ENCODE results near the gene BCL11B.

The BCL11B gene

DNA sequence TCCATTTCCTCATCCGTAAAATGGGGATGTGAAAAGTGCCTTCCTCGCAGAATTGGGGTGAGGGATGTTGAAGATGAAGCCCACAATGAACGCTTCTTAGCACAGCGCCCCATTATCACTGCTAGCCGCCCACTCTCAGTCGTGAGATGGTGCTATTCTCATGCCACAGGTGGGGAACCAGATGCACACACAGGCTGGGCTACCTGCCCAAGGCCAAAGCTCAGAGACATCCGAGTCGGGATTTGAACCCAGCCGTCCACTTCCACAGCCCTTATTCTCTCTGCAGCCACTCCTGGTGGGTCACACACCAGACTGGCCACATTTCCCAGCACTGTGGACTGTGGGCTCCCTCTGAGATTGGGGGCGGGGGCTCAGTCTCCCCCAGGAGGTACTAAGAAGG is 55.8 kb downstream of the BCL11B start:
- no peak for DNase-seq

DNA sequence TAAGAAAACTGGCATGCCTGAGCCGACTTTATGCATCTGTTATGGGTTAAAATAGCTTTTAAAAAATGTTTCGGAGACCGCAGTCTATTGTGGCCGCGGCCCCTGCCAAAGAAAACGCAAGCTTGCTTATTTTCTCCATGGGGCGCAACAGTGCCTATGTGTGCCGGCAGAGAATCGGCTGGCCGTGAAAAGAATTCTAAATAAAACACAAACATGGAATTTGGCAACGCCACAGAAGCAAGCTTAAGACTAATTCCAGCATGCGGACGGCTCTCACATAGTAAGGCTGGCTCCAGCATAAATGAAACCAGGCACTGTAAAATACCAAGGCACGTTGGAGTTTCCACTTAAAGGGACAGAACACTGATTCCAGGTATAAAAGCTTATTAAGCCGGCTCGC is 56.7 kb downstream of the BCL11B start:
- DNase-seq = no peak

DNA sequence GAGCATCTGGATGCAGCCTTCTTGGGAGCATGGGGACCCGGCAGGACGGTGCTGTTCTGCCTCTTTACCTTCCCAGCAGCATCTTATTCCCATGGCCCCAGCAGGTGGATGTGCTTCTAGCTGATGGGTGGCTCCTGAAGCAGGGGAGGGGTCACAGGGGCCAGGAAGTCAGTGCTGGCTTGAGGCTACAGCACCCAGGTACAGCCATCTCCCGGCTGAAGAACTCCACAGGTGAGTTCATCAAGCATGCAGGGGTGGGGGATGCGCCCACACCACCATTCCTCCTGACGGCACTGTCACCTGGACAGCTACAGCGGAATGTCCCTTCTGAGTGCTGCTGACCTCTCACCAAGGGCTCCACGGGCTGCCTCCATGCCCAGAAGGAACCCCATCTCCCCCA is 57.3 kb downstream of the BCL11B start:
- no peak for DNase-seq

DNA sequence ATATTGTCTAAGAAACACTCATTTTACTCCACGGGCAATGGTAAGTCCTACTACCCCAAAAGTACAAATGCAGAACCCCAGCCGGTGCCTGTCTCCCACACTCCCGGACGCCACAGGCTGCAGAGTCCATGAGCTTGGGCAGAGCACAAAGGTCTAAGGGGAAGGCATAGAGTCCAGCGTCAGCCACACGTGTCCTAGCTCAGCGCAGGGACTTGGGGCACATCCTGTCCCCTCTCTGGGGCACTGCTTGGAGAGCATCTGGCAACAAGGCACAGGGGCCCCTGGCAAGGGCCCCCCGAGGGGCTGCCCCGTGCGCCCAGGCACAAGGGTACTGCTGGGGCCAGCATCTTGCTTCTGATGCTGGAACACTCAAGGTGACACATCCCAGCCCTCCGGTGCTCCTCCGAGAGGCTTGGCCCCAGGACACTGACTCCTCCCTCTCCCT is 58.4 kb downstream of the BCL11B start:
- no peak for DNase-seq

DNA sequence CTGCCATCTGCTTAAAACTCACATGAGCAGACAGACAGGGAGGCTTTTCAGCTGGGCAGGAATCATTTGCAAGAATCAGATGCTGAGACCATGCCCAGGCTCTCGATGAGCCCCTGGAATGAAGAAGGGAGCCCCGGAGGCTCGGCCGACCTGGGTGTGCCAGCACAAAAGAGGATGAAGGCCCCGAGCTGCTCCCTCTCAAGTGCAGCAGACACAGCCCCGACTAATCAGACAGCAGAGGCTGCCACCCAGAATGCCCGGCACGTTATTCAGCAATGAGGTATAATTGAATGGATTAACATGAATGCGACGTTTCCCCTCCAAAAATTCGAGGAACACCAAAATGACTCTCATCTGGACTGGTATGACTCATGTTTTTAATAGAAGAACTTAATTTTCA is 58.9 kb downstream of the BCL11B start:
- DNase-seq = no peak

DNA sequence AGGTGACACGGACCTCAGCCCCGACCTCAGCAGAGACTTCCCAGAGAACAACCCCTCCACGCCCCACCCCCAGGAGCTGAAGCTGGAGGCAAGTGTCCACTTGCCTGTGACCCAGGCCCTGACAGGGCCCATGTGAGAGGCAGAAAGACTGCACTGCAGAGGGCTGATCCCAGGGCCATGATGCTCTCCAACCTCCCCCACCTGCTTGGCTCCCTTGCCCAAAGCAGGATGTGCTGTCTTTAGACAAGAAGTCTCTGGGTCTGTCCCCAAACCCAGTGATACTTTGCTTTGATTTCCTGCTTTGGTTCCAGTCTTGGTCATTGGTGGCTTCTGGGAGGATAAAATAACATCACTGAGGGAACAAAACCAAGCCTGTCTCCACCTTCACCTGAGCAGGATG is 59.4 kb downstream of the BCL11B start:
- DNase-seq = no peak

DNA sequence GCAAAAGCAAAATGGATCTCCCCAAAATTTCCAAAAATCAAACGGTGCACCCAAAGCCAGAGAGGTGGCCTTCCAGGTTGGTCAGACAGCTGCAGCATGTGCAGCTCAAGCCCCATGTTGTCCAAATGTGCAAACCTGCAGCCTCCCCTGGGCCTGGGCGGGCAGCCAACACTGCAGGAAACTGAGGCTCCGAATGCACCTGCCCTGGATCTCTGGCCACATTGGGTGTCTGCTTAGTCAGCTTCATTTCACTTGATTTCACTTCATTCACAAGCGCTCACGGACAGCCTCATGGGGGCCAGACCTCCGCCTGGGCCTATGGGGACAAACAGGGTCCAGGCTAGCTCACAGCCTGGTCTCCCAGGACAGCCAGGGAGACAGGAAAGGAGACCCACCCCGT is 59.8 kb downstream of the BCL11B start:
- DNase-seq = no peak

DNA sequence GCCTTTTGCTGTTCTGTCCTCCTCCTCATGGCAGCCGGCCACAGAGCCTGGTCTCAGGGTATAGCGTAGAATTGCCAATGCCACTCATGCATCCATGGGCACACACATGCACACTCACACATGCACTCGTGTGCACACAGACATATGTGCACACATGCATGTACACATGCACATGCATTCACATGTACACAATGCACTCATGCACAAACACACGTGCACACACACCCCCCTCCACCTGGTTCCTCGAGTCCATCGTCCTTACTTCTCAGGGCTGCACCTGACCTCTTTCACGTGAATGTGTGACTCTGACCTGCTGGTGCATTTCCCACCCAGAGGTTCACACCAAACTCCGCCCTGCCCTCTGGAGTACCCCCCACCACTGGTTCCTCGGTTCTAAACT is 60.6 kb downstream of the BCL11B start:
- DNase-seq = no peak

DNA sequence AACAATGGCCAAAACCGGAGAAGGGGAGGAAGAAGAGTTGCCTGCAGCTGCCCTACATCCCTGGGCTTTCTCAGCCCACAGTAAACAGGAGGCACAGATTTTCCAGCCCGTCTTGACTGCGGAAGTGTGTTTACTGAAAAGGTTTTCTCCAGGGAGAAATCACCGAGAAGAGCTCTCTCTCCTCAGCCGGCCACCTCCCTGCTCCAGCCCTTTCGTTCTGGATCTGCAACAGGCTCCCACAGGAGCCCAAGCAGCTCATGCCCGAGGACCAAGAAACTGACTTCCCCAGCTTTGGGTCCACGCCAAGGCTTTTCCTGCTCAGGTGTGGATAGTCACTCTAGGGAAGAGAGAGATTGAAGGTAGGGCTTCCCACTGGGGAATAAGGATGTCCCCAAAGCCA is 61.7 kb downstream of the BCL11B start:
- no peak for DNase-seq

DNA sequence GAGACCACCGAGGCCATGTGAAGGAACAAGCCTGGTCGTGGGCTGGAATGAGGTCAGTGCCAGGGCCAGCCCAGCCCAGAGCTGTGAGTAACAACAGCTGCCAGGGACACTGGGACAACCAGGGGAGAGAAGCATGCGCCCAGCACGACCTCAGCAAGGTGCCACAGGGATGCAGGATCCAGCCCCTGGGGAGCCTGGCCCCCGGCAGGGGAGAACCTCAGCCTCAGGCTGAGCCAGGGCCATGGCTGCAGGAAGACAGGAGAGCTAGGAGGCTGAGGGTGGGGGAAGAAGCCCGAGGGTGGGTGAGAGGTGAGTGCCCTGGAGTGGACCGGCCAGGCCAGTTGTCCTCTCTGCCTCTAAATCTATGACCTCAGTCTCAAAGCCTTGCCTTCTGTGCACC is 62.6 kb downstream of the BCL11B start:
- DNase-seq = no peak

DNA sequence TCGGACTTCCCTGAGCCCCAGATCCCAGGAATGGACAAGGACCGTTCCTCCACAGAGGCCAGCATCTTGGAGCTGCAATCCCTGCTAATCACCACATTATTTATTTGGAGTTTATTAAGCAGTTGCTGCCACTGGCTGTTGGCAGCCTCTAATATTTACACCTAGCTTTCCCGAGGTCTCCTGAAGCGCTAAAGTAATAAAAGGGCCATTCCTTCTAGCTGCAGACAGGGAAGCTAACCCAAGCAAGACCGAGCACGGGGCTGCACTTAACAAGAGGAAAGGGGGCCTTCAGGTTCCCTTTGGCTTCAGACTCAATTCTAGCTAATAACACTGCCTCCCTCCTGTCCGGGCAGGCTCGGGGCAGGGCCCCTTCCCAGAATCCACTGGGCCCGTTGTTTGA is 63.7 kb downstream of the BCL11B start:
- no peak for DNase-seq

DNA sequence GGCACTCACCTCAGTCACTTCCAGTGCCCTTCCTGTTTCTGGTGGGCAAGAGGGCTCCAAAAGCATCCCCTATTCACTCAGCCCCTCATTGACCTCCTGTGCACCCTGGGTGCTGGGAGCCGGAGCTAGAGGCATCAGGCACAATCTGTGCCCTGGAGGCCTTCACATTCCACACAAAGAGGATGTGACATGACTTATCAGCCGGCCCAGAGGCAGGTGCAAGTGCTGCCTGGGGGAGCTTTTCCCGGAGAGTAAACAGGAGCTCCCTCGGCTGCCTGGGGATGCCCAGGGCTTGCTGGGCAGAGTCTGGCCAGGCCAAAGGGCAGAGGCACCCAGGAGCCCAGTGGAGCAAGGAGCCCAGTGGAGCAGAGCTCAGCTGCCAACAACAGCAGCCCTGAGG is 64.5 kb downstream of the BCL11B start:
- DNase-seq = no peak

DNA sequence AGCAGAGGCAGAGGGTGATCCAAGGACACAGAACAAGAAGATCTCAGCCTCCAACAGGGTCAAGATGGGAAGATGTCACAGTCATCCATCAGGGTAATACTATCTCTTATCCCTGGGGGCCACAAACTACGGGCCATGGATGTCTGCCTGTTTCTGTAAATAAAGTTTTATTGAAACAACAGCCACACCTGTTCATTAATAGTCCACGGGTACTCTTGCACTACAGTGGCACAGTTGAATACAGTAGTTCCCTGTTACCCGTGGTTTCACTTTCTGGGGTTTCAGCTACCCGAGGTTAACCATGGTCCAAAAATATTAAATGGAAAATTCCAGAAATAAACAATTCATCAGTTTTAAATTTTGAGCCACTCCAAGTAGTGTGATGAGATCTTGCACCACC is 65.9 kb downstream of the BCL11B start:
- no peak for DNase-seq

DNA sequence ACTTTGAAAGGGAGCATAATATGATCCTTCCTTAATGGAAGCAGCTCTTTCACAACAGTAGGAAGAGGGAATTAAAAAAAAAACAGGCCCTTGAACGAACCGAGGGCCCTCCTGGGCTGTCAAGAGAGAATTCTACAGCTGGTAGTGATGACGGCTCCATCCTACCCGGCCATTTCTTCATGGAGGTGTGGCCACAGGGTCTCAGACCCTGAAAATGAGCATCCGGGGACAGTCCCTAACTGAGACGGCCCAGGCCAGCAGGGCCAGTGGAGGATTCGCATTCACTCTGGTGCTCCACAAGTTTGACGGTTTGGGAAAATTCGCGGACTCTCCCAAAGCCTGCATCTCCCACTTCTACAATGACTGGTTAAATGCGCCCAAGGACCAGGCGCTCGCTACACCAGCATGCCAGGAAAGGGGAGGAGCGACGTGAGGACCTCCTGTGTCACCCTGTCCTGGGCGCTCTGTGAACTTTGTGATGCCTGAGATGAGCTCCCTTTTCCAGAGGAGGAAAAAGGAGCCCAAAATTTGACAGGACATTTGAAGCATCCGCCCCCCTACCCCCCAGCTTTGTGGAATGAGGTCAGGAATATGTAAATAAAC is 66.8 kb downstream of the BCL11B start:
- no peak for DNase-seq

DNA sequence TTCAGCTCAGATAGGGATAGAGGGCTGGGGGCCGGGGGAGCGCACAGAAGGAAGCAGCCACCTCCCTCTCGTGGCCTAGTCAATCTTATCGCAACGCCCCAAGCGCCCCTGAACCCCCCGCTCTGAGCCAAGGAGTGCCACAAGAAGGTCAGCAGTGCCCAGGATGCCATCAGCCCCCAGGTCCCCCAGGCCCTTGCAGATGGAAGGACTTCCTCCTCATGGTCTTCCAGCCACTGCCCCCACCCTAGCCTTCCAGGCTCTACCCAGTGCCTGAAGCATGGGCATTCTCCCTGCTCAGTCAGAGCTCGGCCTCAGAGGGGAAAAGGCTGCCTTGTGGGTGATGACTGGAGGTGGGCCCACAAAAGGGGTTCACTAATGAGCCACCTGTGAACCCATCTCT is 68.2 kb downstream of the BCL11B start:
- no peak for DNase-seq

DNA sequence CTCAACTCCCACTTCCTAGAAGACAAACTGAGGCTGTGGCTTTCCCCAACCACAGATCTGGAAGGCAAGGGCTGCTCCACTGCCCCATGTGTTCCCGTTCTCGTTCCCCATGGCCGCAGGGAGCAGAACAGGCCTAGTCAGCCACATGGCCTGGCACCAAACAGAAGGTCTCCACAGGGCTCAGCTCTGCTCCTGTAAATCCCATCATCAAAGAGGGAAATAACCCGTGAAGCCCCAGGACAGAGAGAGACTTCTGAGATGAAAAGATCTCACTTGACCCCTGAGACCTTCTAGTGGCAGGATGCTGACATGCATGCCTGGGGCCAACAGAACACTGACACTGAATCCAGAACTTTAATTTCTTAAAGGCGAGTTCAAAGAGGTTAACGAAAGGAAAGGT is 68.9 kb downstream of the BCL11B start:
- no peak for DNase-seq

DNA sequence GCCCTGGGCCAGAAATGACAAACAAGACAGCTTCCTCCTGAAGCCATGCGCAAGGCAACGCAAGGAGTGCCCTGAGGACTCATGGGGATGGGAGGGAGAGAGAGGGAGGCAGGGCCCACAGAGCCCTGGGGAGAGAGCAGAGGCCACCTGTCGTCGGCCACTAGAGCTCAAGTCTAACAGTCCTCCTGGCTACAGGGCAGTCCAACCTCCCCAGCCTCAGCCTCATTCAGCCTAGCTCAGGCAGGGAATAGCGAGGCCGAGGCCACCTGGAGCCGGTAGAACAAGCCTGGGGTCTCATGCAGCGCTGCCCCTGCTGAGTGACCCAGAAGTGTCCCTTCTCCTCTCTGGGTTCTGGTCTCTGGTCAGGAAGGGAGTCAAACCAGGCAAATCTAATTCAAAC is 69.5 kb downstream of the BCL11B start:
- no peak for DNase-seq

DNA sequence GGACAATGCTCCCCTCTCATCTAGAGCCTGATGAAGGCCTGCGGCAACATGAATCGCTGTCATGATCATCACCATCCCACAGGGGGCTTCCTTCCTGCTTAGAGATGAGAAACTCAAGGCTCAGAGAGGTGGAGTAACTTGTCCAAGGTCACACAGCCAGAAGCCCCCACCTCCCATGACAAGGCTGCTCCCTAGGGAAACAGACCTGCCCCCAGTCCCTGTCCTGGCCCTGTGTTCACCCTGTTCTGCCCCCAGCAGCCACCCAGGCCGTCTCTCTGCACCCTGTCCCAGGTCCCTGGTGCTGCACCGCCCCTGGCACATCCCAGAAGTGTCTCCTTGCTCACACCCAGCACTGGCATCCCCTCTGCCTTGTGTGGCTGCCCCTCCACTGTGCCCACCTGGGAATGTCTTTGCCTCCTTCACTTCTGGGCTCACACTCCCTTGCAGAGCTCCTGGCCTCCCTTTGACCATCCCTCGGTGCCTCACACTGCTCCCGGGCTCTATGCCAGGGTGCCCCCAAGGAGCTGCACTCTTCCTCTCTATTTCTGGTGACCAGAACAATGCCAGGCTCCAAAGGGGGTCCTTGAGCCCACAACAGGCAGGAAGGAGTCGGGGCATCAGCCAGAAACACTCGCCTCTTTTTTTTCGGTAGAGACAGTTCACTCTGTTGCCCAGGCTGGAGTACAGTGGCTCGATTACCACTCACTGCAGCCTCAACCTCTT is 70.5 kb downstream of the BCL11B start:
- DNase-seq = no peak

DNA sequence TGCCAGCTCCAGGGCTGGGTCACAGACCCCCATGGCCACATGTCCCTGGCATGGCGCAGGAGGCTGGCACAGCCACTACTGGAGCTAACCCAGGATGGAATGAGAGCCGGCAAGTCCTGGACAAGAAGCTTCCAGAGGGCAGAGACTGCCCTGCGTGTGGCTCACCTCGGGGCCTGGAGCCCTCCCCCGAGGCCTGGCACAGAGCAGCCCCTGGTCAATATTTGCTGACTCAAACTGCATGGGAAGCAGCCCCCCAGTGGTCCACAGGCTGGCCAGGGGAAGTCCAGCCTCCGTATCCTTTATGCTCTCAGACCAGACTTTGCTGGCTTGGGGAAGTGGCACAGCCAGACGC is 71.4 kb downstream of the BCL11B start:
- DNase-seq = no peak

DNA sequence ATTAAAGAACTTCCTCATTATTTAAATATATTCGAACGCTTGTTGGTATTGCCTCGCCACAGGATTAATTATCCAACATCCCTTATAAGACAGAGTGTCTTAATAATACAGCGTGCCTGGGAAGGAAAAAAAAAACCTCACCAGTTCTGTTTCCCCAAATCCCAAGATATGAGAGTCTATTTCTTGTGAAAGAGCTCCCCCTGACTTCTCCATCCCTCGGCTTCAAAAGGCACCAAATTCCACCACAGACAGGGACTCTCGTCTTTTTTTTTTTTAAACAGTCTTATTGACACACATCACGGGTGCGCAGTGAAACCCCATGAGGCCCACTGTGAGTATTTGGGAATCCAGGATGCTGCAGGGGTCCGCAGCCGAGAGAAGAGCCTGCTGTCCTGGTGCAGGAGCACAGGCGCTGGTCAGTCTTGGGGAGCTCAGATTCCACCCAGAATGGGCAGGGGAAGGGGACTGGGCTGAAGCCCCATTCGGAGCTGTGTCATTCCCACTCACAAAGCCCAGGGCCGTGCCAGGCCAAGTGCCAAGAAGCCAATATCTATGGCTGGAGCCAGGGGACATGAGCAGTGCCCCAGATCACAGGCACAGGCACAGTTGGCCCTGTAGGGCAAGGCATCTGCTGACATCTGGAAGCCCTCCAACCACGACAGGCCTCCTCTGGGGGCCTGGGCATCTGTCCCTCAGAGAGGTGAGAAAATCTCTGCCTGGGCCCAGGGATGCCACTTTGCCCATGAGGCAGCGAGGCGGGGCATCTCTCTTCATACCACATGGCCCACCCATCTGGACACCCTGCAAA is 71.9 kb downstream of the BCL11B start:
- DNase-seq = no peak

DNA sequence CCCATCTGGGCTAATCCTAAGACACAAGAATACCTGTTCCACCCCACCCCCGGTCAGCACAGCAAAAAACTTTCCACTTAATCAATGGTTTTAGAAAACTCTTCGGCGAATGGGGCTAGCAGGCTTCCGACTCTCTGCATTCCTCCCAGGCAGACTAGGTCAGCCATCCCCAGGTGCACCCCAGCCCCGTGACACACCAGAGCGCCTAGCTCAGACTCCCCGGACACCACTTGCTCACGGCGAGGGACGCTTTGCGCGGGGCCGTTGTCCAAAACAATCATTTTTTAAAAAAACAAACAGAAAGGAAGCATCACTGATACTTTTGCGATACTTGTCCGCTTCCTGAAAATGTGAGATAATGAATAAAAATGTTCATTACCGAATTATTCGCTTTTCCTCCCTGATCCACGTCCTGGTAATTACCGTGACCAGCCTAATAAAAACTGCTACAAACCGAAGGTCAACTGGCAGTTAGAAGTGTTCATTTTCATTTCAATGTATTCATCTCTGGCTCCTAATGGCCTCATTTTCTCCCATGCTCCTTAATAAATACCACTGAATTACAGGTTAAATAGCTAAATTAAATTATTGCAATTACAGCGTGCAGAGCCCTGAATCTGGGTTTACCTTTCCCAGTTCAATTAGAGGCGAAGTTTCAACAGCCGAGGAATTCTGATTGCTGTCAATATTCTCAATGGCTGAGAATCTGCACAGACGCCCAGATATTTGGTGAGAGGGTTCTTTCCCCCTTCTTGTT is 73.1 kb downstream of the BCL11B start:
- DNase-seq = no peak

DNA sequence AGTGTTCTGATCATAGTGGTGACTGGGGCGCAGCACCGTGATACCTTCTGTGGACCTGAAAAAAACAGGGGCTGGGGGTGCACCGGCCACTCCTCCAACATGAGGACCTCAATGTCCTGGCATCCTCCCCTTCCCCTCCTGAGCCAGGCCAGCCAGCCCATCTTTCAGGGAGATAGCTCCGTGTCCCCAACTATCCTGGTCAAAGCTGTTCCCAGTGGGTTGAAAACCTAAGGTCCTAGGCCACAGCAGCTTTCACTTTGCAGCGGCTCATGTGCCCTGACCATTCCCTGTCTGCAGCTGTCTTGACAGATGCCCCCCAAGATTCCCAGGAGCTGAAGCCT is 75.7 kb downstream of the BCL11B start:
- no peak for DNase-seq

DNA sequence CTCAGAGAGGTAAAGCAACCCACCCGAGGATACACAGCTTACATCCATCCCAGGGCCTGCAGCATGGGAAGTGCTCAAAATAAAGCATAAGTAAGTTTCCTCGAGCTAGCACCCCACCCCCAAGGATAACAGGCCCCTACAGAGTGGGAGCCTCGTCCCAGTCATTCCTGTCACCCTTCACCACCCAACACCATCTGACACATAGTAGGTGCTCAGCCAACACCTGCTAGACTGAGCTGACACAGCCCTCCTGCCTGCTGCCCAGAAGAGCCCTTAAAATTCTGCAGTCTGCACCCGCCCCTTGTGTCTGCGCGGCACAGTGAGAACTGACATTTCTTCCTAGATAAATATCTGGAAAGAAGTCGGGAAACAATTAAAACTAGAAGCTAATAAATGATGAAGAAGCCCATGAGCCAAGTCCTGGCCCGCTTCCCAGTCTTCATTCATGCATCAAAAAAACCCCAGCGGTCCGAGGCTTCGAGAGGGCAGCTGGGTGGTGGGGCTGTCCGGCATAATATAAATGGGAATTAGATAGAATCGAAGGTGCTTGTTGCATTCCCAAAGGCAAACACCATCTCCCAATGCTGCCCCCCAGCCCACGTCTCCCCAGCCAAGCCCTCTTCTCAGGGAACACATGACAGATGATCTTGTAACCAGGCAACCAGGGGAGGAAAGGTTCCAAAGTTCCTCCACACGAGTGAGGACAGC is 76.2 kb downstream of the BCL11B start:
- no peak for DNase-seq

Data from NCI-H226 (cell line).